ENCODE results near the gene PRKD2. TPM values are rescaled to one million over a fixed set of nuclear protein-coding genes. Genes with fewer than 3 reads are reported as not detected.

PRKD2 gene
- total and polyA plus RNA-seq, 2 donors (not counting 1 experiment from before 2014, with no cell fraction given) = 8.1 to 11.6 TPM

- Histone ChIP-seq H4K20me1 (ENCODE audit: control insufficient read depth, extremely low read depth, insufficient read depth, low read length) (no peaks in the 10 kb centered on the region), H2AFZ (ENCODE audit: low read length) (no peak overlapping the region), H3K4me2 (ENCODE audit: extremely low read depth, insufficient read depth, low read length) (peak overlapping the region; percentile 76), H3K4me1 (ENCODE audit: control insufficient read depth, extremely low read depth, insufficient read depth, low read length) (peaks cover 5% of the 10 kb centered on the region), H3K9ac (ENCODE audit: insufficient read depth, low read length) (no peak overlapping the region), H3K27me3 (ENCODE audit: control insufficient read depth, insufficient read depth, low read length) (no peaks in the 10 kb centered on the region), H3K4me3 (replicated peaks in 1 of 4; ENCODE audit: control extremely low read depth in 1 of 4, insufficient read depth in 1 of 4, low read depth in 3 of 4, low read length in 4 of 4) (peak overlapping the region; percentile 12 to 59 (median 34)), H3K36me3 (ENCODE audit: control insufficient read depth, insufficient read depth, low read length) (no peaks in the 10 kb centered on the region), H3K9me3 (ENCODE audit: control insufficient read depth, insufficient read depth, low read depth, low read length) (no peaks in the 10 kb centered on the region), H3K79me2 (ENCODE audit: control insufficient read depth, insufficient read depth, low read length) (no peaks in the 10 kb centered on the region), H3K27ac (ENCODE audit: insufficient read depth, low read length) (peak overlapping the region; percentile 70)
- peak; percentile 89 to 96 for TF ChIP-seq CTCF (conservative IDR thresholded peaks at IDR 0.05 in 1 of 2, IDR thresholded peaks at IDR 0.05 in 1 of 2; ENCODE audit: low read depth in 1 of 2, low read length in 2 of 2)
- no peak for TF ChIP-seq EZH2 (IDR thresholded peaks at IDR 0.05; ENCODE audit: low read length, missing control alignments)
- peak; percentile 84 to 91 for DNase-seq (ENCODE audit: low read depth in 2 of 2)
Observed at GRCh38 chr19:46661735-46662592, 55.0 kb downstream of the PRKD2 start.

GRCh38 chr19:46661020-46661731 lies 55.7 kb downstream of the PRKD2 start, which contains the start of gene DACT3:
TSS of gene DACT3 (minus strand) at chr19:46661182. CDS start at chr19:46661064, 118 bp downstream.
- peak within 1 kb of the TSS; percentile 56 for H3K9ac ChIP-seq (ENCODE audit: insufficient read depth, low read length)
- no peaks in the 10 kb centered on the region for H3K36me3 ChIP-seq (ENCODE audit: control insufficient read depth, insufficient read depth, low read length)
- no peaks in the 10 kb centered on the region for H4K20me1 ChIP-seq (ENCODE audit: control insufficient read depth, extremely low read depth, insufficient read depth, low read length)
- H3K27me3 ChIP-seq (ENCODE audit: control insufficient read depth, insufficient read depth, low read length) = no peaks in the 10 kb centered on the region
- H3K4me2 ChIP-seq (ENCODE audit: extremely low read depth, insufficient read depth, low read length) = peak within 1 kb of the TSS; percentile 97
- no peak within 1 kb of the TSS for H2AFZ ChIP-seq (ENCODE audit: low read length)
- no peaks in the 10 kb centered on the region for H3K79me2 ChIP-seq (ENCODE audit: control insufficient read depth, insufficient read depth, low read length)
- H3K27ac ChIP-seq (ENCODE audit: insufficient read depth, low read length) = peak within 1 kb of the TSS; percentile 70
- peaks cover 5% of the 10 kb centered on the region for H3K4me1 ChIP-seq (ENCODE audit: control insufficient read depth, extremely low read depth, insufficient read depth, low read length)
- no peaks in the 10 kb centered on the region for H3K9me3 ChIP-seq (ENCODE audit: control insufficient read depth, insufficient read depth, low read depth, low read length)
- TF ChIP-seq CTCF (conservative IDR thresholded peaks at IDR 0.05 in 1 of 2, IDR thresholded peaks at IDR 0.05 in 1 of 2; ENCODE audit: low read depth in 1 of 2, low read length in 2 of 2) = no peak
- TF ChIP-seq EZH2 (IDR thresholded peaks at IDR 0.05; ENCODE audit: low read length, missing control alignments) = no peak
- peak within 1 kb of the TSS; percentile 38 to 80 (median 62) for H3K4me3 ChIP-seq (replicated peaks in 1 of 4; ENCODE audit: control extremely low read depth in 1 of 4, insufficient read depth in 1 of 4, low read depth in 3 of 4, low read length in 4 of 4)
- DNase-seq (ENCODE audit: low read depth in 2 of 2) = peak; percentile 100

- Histone ChIP-seq H3K9ac (ENCODE audit: insufficient read depth, low read length) (peak overlapping the region; percentile 56), H3K9me3 (ENCODE audit: control insufficient read depth, insufficient read depth, low read depth, low read length) (no peaks in the 10 kb centered on the region), H4K20me1 (ENCODE audit: control insufficient read depth, extremely low read depth, insufficient read depth, low read length) (no peaks in the 10 kb centered on the region), H3K27ac (ENCODE audit: insufficient read depth, low read length) (peak overlapping the region; percentile 57), H3K4me3 (replicated peaks in 1 of 4; ENCODE audit: control extremely low read depth in 1 of 4, insufficient read depth in 1 of 4, low read depth in 3 of 4, low read length in 4 of 4) (peak overlapping the region; percentile 38 to 80 (median 62)), H3K79me2 (ENCODE audit: control insufficient read depth, insufficient read depth, low read length) (no peaks in the 10 kb centered on the region), H2AFZ (ENCODE audit: low read length) (no peak overlapping the region), H3K27me3 (ENCODE audit: control insufficient read depth, insufficient read depth, low read length) (no peaks in the 10 kb centered on the region), H3K4me2 (ENCODE audit: extremely low read depth, insufficient read depth, low read length) (peak overlapping the region; percentile 97), H3K4me1 (ENCODE audit: control insufficient read depth, extremely low read depth, insufficient read depth, low read length) (peaks cover 5% of the 10 kb centered on the region), H3K36me3 (ENCODE audit: control insufficient read depth, insufficient read depth, low read length) (no peaks in the 10 kb centered on the region)
- TF ChIP-seq CTCF (conservative IDR thresholded peaks at IDR 0.05 in 1 of 2, IDR thresholded peaks at IDR 0.05 in 1 of 2; ENCODE audit: low read depth in 1 of 2, low read length in 2 of 2) (no peak), EZH2 (IDR thresholded peaks at IDR 0.05; ENCODE audit: low read length, missing control alignments) (no peak)
- no peak for DNase-seq (ENCODE audit: low read depth in 2 of 2)
Observed at GRCh38 chr19:46660551-46661019, 56.3 kb downstream of the PRKD2 start.

Data from fibroblast of lung (primary cell).